Prostate gland (tissue), 2 donors: ENCODE measurements around the gene CDK8. TPM values are rescaled to one million over a fixed set of nuclear protein-coding genes. Genes with fewer than 3 reads are reported as not detected.

ENCODE experiments used
- DNase-seq: peaks from one replicate; pipeline ENCODE4 v3.0.0-alpha.2; 2019; ENCODE audit warnings: low spot score
- H3K27ac ChIP-seq, 2 donors: fragments of 200-600 bp; sonication (generic); 2 replicates each; pipeline ENCODE4 v1.5.1; 2017 to 2019
- H3K27me3 ChIP-seq: fragments of 200-600 bp; sonication (generic); replicated peaks from 2 replicates; pipeline ENCODE4 v1.5.1; 2019; ENCODE audit not compliant: insufficient read depth
- H3K36me3 ChIP-seq, 2 donors: fragments of 200-600 bp; sonication (generic); 1 replicate in 1 of 2; 2 replicates in 1 of 2; pipeline versions ENCODE4 v1.5.1 to v1.8.1; 2017 to 2019
- H3K4me1 ChIP-seq: fragments of 200-600 bp; sonication (generic); replicated peaks from 2 replicates; pipeline ENCODE4 v1.5.1; 2019
- H3K4me3 ChIP-seq, 2 donors: fragments of 200-600 bp; sonication (generic); 2 replicates each; pipeline ENCODE4 v1.5.1; 2017 to 2019
- H3K9me3 ChIP-seq: fragments of 200-600 bp; sonication (generic); 2 replicates; pipeline ENCODE4 v1.5.1; 2017
- POLR2A ChIP-seq: fragments of 450-650 bp; IDR thresholded peaks from one replicate; pipeline ENCODE4 v1.6.1; 2016; ENCODE audit warnings: antibody characterized with exemption, mild to moderate bottlenecking
- POLR2AphosphoS5 ChIP-seq: sonication (generic); formaldehyde crosslinking; IDR thresholded peaks from one replicate; pipeline ENCODE4 v1.6.1; 2017; ENCODE audit warnings: antibody characterized with exemption
- WGBS: methylation state at CpG from one replicate; pipeline ENCODE4 v1.1.5; 2018; 5-methylcytosine and 5-hydroxymethylcytosine counted together
- intact Hi-C: fragments of 100-400 bp; cut with DNase I; formaldehyde crosslinking; loops from one replicate; pipeline ENCODE4 v1.14.2; 2022
- total RNA-seq, 2 donors: library from RNA; depleted of rRNA; stranded (reverse); fragments of >200 nt; gene quantifications; one replicate each; pipeline ENCODE4 v1.1.0, GENCODE V29; 2016
- TF ChIP-seq, protein P1 (sequence below), 4 experiments: fragments of 200-600 bp in 2 of 4; fragments of 450-650 bp in 2 of 4; sonication (generic) in 2 of 4; IDR thresholded peaks; 1 replicate in 3 of 4; 2 replicates in 1 of 4; pipeline ENCODE4 v1.5.1; 2016 to 2019; ENCODE audit warnings: antibody characterized with exemption in 4 of 4, mild to moderate bottlenecking in 2 of 4, moderate library complexity in 2 of 4

Gene CDK8
- total RNA-seq, 2 donors from 2014 or later = 9.9 to 11.6 TPM

DNA sequence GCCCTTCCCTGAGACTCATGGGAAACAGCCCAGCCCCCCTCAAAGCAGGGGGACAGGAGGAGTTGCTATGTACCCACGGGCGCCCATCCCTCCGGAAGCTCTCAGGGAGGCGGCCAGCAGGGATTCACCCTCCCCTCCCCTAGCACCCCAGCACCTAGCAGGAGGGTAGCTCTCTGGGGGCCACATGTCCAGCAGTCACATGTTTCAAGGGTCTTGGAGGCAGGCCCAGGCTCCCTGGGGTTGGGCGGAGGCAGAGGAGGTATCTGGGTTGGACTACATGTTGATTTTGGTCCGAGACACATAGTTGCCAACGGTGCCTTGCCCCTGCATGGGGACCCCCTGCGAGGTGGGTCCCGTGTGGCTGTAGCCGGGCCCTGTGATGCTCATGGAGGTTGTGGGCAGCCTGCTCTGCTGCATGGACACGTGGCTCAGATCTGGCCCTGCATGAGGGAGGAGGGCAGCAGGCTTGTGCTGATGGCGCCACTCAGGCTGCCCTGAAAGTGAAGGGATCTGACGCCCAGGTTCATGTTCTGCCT is 24.8 kb upstream of the CDK8 start:
- TF ChIP-seq POLR2AphosphoS5 (no peak), POLR2A (no peak)
- TF ChIP-seq, protein P1, sequence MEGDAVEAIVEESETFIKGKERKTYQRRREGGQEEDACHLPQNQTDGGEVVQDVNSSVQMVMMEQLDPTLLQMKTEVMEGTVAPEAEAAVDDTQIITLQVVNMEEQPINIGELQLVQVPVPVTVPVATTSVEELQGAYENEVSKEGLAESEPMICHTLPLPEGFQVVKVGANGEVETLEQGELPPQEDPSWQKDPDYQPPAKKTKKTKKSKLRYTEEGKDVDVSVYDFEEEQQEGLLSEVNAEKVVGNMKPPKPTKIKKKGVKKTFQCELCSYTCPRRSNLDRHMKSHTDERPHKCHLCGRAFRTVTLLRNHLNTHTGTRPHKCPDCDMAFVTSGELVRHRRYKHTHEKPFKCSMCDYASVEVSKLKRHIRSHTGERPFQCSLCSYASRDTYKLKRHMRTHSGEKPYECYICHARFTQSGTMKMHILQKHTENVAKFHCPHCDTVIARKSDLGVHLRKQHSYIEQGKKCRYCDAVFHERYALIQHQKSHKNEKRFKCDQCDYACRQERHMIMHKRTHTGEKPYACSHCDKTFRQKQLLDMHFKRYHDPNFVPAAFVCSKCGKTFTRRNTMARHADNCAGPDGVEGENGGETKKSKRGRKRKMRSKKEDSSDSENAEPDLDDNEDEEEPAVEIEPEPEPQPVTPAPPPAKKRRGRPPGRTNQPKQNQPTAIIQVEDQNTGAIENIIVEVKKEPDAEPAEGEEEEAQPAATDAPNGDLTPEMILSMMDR (IDR thresholded peaks at IDR 0.05) = no peak
- Histone ChIP-seq H3K27me3 (no peaks in the 10 kb centered on the region), H3K36me3 (no peaks in the 10 kb centered on the region), H3K4me1 (no peaks in the 10 kb centered on the region), H3K27ac (no peak overlapping the region), H3K9me3 (no peaks in the 10 kb centered on the region), H3K4me3 (no peak overlapping the region)
- 88% methylated on average over 13 of the region's 13 CpGs for WGBS
- DNase-seq = no peak
- intact Hi-C loops = no loop called here

GRCh38 chr13:26230703-26231102 is 23.2 kb upstream of the CDK8 start:
- WGBS = 68% methylated on average over 6 of the region's 6 CpGs
- no peaks in the 10 kb centered on the region for H3K9me3 ChIP-seq
- H3K27ac ChIP-seq = no peak overlapping the region
- H3K4me1 ChIP-seq = no peaks in the 10 kb centered on the region
- H3K4me3 ChIP-seq = no peak overlapping the region
- TF ChIP-seq POLR2A = no peak
- TF ChIP-seq POLR2AphosphoS5 = no peak
- TF ChIP-seq, protein P1 (IDR thresholded peaks at IDR 0.05) = no peak
- intact Hi-C loops = no loop called here
- no peaks in the 10 kb centered on the region for H3K36me3 ChIP-seq
- H3K27me3 ChIP-seq = no peaks in the 10 kb centered on the region
- DNase-seq = no peak

- H3K4me1 ChIP-seq = no peaks in the 10 kb centered on the region
- H3K27me3 ChIP-seq = no peaks in the 10 kb centered on the region
- H3K36me3 ChIP-seq = no peaks in the 10 kb centered on the region
- TF ChIP-seq POLR2A = no peak
- TF ChIP-seq, protein P1 (IDR thresholded peaks at IDR 0.05) = no peak
- TF ChIP-seq POLR2AphosphoS5 = no peak
- H3K27ac ChIP-seq = no peak overlapping the region
- no peaks in the 10 kb centered on the region for H3K9me3 ChIP-seq
- DNase-seq = no peak
- H3K4me3 ChIP-seq = no peak overlapping the region
- intact Hi-C loops = no loop called here
- 28% methylated on average over 1 of the region's 1 CpG for WGBS
Measured at GRCh38 chr13:26236296-26236695, 17.6 kb upstream of the CDK8 start.

DNA sequence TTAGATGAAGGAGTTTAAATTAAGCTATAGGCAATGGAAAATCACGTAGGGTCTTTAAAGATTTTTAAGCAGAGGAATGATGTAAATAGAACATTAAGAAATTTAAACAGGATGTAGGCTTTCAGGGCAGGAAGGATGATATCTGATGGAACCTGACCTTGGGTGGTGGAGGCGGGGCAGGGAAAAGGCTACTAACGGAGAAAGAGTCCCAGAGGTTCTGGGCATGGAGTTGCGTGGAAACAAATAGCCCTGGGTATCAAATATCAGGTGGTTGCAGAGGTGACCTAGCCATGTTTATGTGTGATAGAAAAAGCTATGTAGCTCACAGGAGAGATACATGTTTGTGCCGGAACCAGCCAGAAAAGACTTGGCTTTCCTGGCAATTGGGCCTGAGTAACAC is 7.8 kb upstream of the CDK8 start:
- no peak overlapping the region for H3K4me3 ChIP-seq
- DNase-seq = no peak
- 46% methylated on average over 5 of the region's 5 CpGs for WGBS
- H3K4me1 ChIP-seq = no peaks in the 10 kb centered on the region
- intact Hi-C loops = no loop called here
- TF ChIP-seq POLR2AphosphoS5 = no peak
- TF ChIP-seq, protein P1 (IDR thresholded peaks at IDR 0.05) = no peak
- no peak for TF ChIP-seq POLR2A
- H3K36me3 ChIP-seq = no peaks in the 10 kb centered on the region
- H3K27ac ChIP-seq = no peak overlapping the region
- H3K27me3 ChIP-seq = no peaks in the 10 kb centered on the region
- H3K9me3 ChIP-seq = no peaks in the 10 kb centered on the region

DNA sequence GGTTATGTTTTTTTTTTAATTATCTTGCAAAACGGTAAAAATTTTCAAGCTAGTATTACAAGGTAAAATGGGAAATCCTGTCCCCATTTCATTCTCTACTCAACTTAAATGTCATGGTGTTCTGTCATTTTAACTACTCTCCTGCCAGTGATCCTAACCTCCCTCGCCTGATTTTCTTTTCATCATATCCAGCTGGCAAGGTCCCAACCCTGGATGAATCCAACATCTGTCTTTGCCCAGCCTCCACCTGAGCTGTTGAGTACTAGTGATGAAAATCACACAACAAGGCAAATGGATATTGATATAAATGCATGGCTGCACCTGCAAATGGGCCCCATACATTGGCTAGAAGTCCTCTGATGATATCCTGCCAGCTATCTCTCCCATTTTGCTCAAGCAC is 6.9 kb upstream of the CDK8 start:
- no peaks in the 10 kb centered on the region for H3K4me1 ChIP-seq
- intact Hi-C loops = no loop called here
- TF ChIP-seq, protein P1 (IDR thresholded peaks at IDR 0.05) = no peak
- no peak for TF ChIP-seq POLR2AphosphoS5
- H3K27me3 ChIP-seq = no peaks in the 10 kb centered on the region
- H3K4me3 ChIP-seq = no peak overlapping the region
- DNase-seq = no peak
- no peaks in the 10 kb centered on the region for H3K9me3 ChIP-seq
- 57% methylated on average over 2 of the region's 2 CpGs for WGBS
- no peaks in the 10 kb centered on the region for H3K36me3 ChIP-seq
- no peak overlapping the region for H3K27ac ChIP-seq
